ENCODE data around the gene ZDHHC12. TPM values are rescaled to one million over a fixed set of nuclear protein-coding genes. Genes with fewer than 3 reads are reported as not detected.
A peak's percentile ranks its signal among the peaks of the same experiment; 100 is the strongest.

The ZDHHC12 gene
- total RNA-seq, 1 donor from 2014 or later: 33.7 TPM

- Mint-ChIP-seq H3K27me3 (no peaks in the 10 kb centered on the region), H3K4me1 (ENCODE audit: low read depth) (peaks cover 18% of the 10 kb centered on the region), H3K36me3 (ENCODE audit: insufficient read depth) (peaks cover 2% of the 10 kb centered on the region), H3K4me3 (ENCODE audit: low read depth) (peak overlapping the region; percentile 93), H3K9me3 (ENCODE audit: low read depth) (no peaks in the 10 kb centered on the region), H3K27ac (peak overlapping the region; percentile 98)
- TF ChIP-seq CTCF (IDR thresholded peaks at IDR 0.05; ENCODE audit: unreplicated experiment): no peak
- DNase-seq (ENCODE audit: low spot score, unreplicated experiment): no peak
These were observed 46.5 kb upstream of the ZDHHC12 start for GRCh38 chr9:128770286-128771030.

GRCh38 chr9:128768606-128769005, 44.7 kb upstream of the ZDHHC12 start:
- no peak overlapping the region for H3K4me3 Mint-ChIP-seq (ENCODE audit: low read depth)
- H3K27me3 Mint-ChIP-seq: no peaks in the 10 kb centered on the region
- H3K27ac Mint-ChIP-seq: no peak overlapping the region
- no peak for DNase-seq (ENCODE audit: low spot score, unreplicated experiment)
- peaks cover 27% of the 10 kb centered on the region for H3K4me1 Mint-ChIP-seq (ENCODE audit: low read depth)
- H3K9me3 Mint-ChIP-seq (ENCODE audit: low read depth): no peaks in the 10 kb centered on the region
- TF ChIP-seq CTCF (IDR thresholded peaks at IDR 0.05; ENCODE audit: unreplicated experiment): no peak
- H3K36me3 Mint-ChIP-seq (ENCODE audit: insufficient read depth): peaks cover 2% of the 10 kb centered on the region

- no peak for TF ChIP-seq CTCF (IDR thresholded peaks at IDR 0.05; ENCODE audit: unreplicated experiment)
- Mint-ChIP-seq H3K27ac (peak overlapping the region; percentile 84), H3K4me1 (ENCODE audit: low read depth) (peaks cover 19% of the 10 kb centered on the region), H3K9me3 (ENCODE audit: low read depth) (no peaks in the 10 kb centered on the region), H3K27me3 (no peaks in the 10 kb centered on the region), H3K36me3 (ENCODE audit: insufficient read depth) (peaks cover 1% of the 10 kb centered on the region), H3K4me3 (ENCODE audit: low read depth) (no peak overlapping the region)
- no peak for DNase-seq (ENCODE audit: low spot score, unreplicated experiment)
These were observed 41.6 kb upstream of the ZDHHC12 start for GRCh38 chr9:128765499-128765898.

- Mint-ChIP-seq H3K27me3 (no peaks in the 10 kb centered on the region), H3K4me1 (ENCODE audit: low read depth) (peaks cover 13% of the 10 kb centered on the region), H3K27ac (peak overlapping the region; percentile 82), H3K9me3 (ENCODE audit: low read depth) (no peaks in the 10 kb centered on the region), H3K36me3 (ENCODE audit: insufficient read depth) (no peaks in the 10 kb centered on the region), H3K4me3 (ENCODE audit: low read depth) (no peak overlapping the region)
- no peak for DNase-seq (ENCODE audit: low spot score, unreplicated experiment)
- no peak for TF ChIP-seq CTCF (IDR thresholded peaks at IDR 0.05; ENCODE audit: unreplicated experiment)
These were observed 40.4 kb upstream of the ZDHHC12 start for GRCh38 chr9:128764361-128764760.

- Mint-ChIP-seq H3K4me3 (ENCODE audit: low read depth) (no peak overlapping the region), H3K9me3 (ENCODE audit: low read depth) (no peaks in the 10 kb centered on the region), H3K36me3 (ENCODE audit: insufficient read depth) (no peaks in the 10 kb centered on the region), H3K27me3 (no peaks in the 10 kb centered on the region), H3K4me1 (ENCODE audit: low read depth) (peaks cover 13% of the 10 kb centered on the region), H3K27ac (peak overlapping the region; percentile 75)
- TF ChIP-seq CTCF (IDR thresholded peaks at IDR 0.05; ENCODE audit: unreplicated experiment): no peak
- DNase-seq (ENCODE audit: low spot score, unreplicated experiment): no peak
These were observed 38.9 kb upstream of the ZDHHC12 start for GRCh38 chr9:128762671-128763449.

Measured in progenitor cell of endocrine pancreas (in vitro differentiated cells).